HG03520 (cell line): ENCODE data around the gene ERP44.

Experiments
- ATAC-seq: cut with Tn5 transposase; IDR thresholded peaks from one replicate; pipeline ENCODE4 v1.9.1; 2021; ENCODE audit warnings: mild to moderate bottlenecking, moderate library complexity; ENCODE audit not compliant: unreplicated experiment

Gene ERP44

GRCh38 chr9:99953861-99954507 is 144.8 kb downstream of the ERP44 start:
- ATAC-seq, result no peak

- no peak for ATAC-seq
Observed at GRCh38 chr9:99948896-99949295, 149.9 kb downstream of the ERP44 start.

DNA sequence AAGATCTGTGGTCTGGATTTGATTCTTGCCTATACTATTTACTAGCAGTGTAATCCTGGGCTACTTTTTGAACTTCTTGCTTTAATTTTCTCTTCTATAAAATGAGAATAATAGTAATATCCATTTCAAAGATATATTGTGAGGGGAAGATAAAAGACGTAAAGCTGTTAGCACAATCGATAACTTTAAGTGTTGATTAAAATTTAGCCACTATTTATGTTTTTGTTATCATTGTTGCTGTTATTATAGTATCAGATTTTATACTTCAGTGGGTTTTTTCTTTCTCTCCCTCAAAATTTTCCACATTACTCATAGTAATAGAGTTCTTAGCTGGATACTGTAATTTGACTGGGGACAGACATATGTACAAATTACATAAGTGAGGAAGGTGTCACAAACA is 150.3 kb downstream of the ERP44 start:
- ATAC-seq, result no peak

DNA sequence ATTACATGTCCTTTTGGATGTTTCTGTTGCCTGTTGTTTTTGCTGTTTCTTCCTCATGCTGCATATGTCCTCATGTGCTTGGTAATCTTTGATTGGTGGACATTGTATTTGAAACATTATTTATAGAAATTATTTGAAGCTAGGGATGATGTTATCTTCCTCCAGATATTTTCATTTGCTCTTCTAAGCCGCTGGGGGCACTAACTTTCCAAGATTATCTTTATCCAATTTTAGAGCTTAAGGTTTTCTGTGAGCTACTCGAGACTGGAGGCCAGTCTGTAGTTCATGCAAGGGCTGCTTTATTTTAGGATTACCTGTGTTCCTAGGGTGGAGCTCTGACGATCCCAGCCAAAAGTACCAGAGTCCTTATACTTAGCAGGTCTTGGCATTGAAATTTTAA is 151.4 kb downstream of the ERP44 start:
- no peak for ATAC-seq

DNA sequence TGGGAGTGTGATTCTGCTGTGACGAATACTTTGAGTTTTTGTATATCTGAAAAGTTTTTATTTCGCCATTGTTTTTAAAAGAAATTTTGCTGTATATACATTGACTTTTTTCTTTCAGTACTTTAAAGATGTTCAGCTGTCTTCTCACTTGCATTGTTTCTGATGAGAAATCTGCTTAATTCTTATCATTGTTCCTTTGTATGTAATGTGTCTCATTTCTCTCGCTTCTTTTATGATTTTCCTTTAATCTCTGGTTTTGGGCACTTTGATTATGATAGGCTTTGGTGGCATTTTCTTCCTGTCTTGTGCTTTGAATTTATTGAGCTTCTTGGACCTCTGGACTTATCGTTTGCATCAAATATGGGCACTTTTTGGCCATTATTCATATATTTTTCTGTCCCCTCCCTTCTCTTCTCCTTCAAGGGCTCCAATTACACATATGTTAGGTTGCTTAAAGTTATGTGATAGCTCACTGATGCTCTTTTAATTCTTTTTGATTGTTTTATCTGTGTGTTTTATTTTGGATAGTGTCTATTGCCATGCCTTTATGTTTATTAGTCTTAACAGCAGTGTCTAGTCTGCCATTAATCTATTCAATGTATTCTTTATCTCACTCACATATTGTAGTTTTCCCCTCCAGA is 161.7 kb downstream of the ERP44 start:
- no peak for ATAC-seq

GRCh38 chr9:99931155-99931840 is 167.5 kb downstream of the ERP44 start:
- no peak for ATAC-seq

DNA sequence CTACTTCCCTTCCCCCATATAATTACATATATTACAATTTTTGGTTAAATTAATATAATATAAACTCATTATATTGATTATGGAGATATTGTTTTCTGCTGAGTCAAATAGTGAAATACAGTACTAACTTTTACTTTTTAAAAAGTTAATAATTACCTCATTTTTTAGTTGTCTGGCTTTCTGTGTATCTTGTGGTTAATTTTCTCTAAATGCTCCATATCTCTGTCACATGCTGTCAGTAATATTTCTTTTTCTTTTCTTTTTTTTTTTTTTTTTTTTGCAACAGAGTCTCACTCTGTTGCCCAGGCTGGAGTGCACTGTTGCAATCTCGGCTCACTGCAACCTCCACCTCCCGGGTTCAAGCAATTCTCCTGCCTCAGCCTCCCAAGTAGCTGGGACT is 169.1 kb downstream of the ERP44 start:
- no peak for ATAC-seq
